PC-9 (cell line): Measurements from ENCODE around the gene HERPUD2. TPM values are rescaled to one million over a fixed set of nuclear protein-coding genes. Genes with fewer than 3 reads are reported as not detected.

Experiments
- Bru-seq: library from RNA; stranded (reverse); fragments of 400-500 nt; gene quantifications from one replicate; lab custom pipeline; 2021; lab: Mats Ljungman, UMichigan
- BruChase-seq, 2 experiments: library from RNA; stranded (reverse); fragments of 400-500 nt; gene quantifications; one replicate each; lab custom pipeline; 2021; lab: Mats Ljungman, UMichigan
- BruUV-seq: library from RNA; stranded (reverse); fragments of 400-500 nt; replicated peaks from 2 replicates; lab custom pipeline; 2021; lab: Mats Ljungman, UMichigan
- CTCF ChIA-PET: fragments of 300-600 bp; sonication (Branson Sonifier 250); formaldehyde crosslinking; loops from one replicate; lab custom pipeline; 2022; ENCODE audit warnings: antibody characterized with exemption; lab: Charles Lee
- POLR2A ChIA-PET: fragments of 300-600 bp; sonication (Branson Sonifier 250); formaldehyde crosslinking; loops from one replicate; lab custom pipeline; 2022; ENCODE audit warnings: antibody characterized with exemption; ENCODE audit not compliant: unreplicated experiment; lab: Charles Lee
- DNase-seq, 2 experiments: peaks; one replicate each; pipeline versions ENCODE4 v3.0.0 to v3.0.0-alpha.2; 2015 to 2022; ENCODE audit warnings: mixed read lengths in 1 of 2
- H2AFZ ChIP-seq: fragments of 200-600 bp; sonication (generic); 2 replicates; pipeline ENCODE4 v1.8.1; 2017; ENCODE audit warnings: antibody characterized with exemption
- H3F3A ChIP-seq: fragments of 200-600 bp; sonication (generic); 2 replicates; pipeline ENCODE4 v1.8.1; 2017; ENCODE audit warnings: antibody characterized with exemption, mild to moderate bottlenecking, low read depth; ENCODE audit not compliant: insufficient read depth
- H3K27ac ChIP-seq: fragments of 200-600 bp; sonication (generic); 2 replicates; pipeline ENCODE4 v1.6.1; 2016; ENCODE audit warnings: mixed run types
- H3K27me3 ChIP-seq: fragments of 200-600 bp; sonication (generic); 2 replicates; pipeline ENCODE4 v1.6.1; 2016; ENCODE audit warnings: low read depth, mixed run types; ENCODE audit not compliant: insufficient read depth
- H3K36me3 ChIP-seq: fragments of 200-600 bp; sonication (generic); 2 replicates; pipeline ENCODE4 v1.6.1; 2016; ENCODE audit warnings: low read depth, mixed run types
- H3K4me1 ChIP-seq: fragments of 200-600 bp; sonication (generic); replicated peaks from 2 replicates; pipeline ENCODE4 v1.6.1; 2016; ENCODE audit warnings: mixed run types; ENCODE audit not compliant: insufficient read depth
- H3K4me2 ChIP-seq: fragments of 200-600 bp; sonication (generic); 2 replicates; pipeline ENCODE4 v1.6.1; 2017; ENCODE audit warnings: mixed run types
- H3K4me3 ChIP-seq: fragments of 200-600 bp; sonication (generic); 2 replicates; pipeline ENCODE4 v1.6.1; 2016; ENCODE audit warnings: mixed run types
- H3K79me2 ChIP-seq: fragments of 200-600 bp; sonication (generic); 2 replicates; pipeline ENCODE4 v1.6.1; 2017; ENCODE audit warnings: low read depth, mixed run types
- H3K9me2 ChIP-seq: fragments of 200-600 bp; sonication (generic); 2 replicates; pipeline ENCODE4 v1.8.1; 2017; ENCODE audit warnings: mild to moderate bottlenecking; ENCODE audit not compliant: insufficient read depth
- H3K9me3 ChIP-seq: fragments of 200-600 bp; sonication (generic); 2 replicates; pipeline ENCODE4 v1.8.1; 2016; ENCODE audit warnings: low read depth; ENCODE audit not compliant: insufficient read depth
- H4K20me1 ChIP-seq: fragments of 200-600 bp; sonication (generic); 2 replicates; pipeline ENCODE4 v1.8.1; 2017; ENCODE audit not compliant: insufficient read depth
- CTCF ChIP-seq: fragments of 200-600 bp; sonication (generic); conservative IDR thresholded peaks from 2 replicates; pipeline ENCODE4 v1.6.1; 2017; ENCODE audit warnings: mixed run types, antibody characterized with exemption, mild to moderate bottlenecking, moderate library complexity
- EZH2 ChIP-seq: fragments of 200-600 bp; sonication (generic); IDR thresholded peaks from 2 replicates; pipeline ENCODE4 v1.8.0; 2017; ENCODE audit warnings: antibody characterized with exemption, low read depth
- intact Hi-C: fragments of 100-400 bp; cut with micrococcal nuclease; formaldehyde crosslinking; loops from one replicate; pipeline ENCODE4 v1.10.0; 2022; ENCODE audit not compliant: unreplicated experiment
- long read RNA-seq: library from polyadenylated mRNA; stranded (forward); transcript quantifications from one replicate; pipeline ENCODE4 v2.0.0, GENCODE V29; 2022
- total RNA-seq: library from RNA; stranded (reverse); gene quantifications from 2 replicates; pipeline ENCODE4 v1.2.3, GENCODE V29; 2021

Gene HERPUD2
- total RNA-seq, result 33.8 and 53.4 TPM in 2 replicates
- Bru-seq, nascent RNA, result percentile 94 among the genes with signal in this experiment
- BruChase-seq, experiment 1, labeled RNA remaining after a 2-hour chase, result percentile 89 among the genes with signal in this experiment
- BruChase-seq, experiment 2, labeled RNA remaining after a 6-hour chase, result percentile 82 among the genes with signal in this experiment
- long read RNA-seq, transcript HERPUD2-202 (8 exons, 3,057 nt), result major isoform, 26 of 56 reads
- long read RNA-seq, transcript HERPUD2-201 (9 exons, 2,474 nt), result minor isoform, 8 of 56 reads
- long read RNA-seq, partial matches to known transcripts, result 16 of 56 reads
- long read RNA-seq, other reads (novel, unspliced or antisense), result 6 of 56 reads

GRCh38 chr7:35694784-35695472 lies at the start of gene HERPUD2:
Gene HERPUD2 (minus strand): TSS chr7:35695135. CDS start chr7:35694330, 805 bp downstream.
- TF ChIP-seq CTCF (no peak), EZH2 (no peak)
- ChIA-PET CTCF (interaction anchor here (0.6 to 0.7 kb wide), 3 partner anchors 16 to 624 kb away, joined by 3 to 5 read pairs (median 3); partner anchors contain the start of gene SEPTIN7), POLR2A (interaction anchor here (0.5 to 1.3 kb wide), 6 partner anchors 18 to 691 kb away, joined by 3 to 30 read pairs (median 4); partner anchors contain the start of gene SEPTIN7)
- peaks cover 61% of the 10 kb centered on the region for H3K79me2 ChIP-seq
- H3K9me2 ChIP-seq, result no peaks in the 10 kb centered on the region
- peak within 1 kb of the TSS; percentile 99 for H2AFZ ChIP-seq
- H3K36me3 ChIP-seq, result 0 out of 2 replicates have a peak, but pooled peaks cover 6% of the 10 kb centered on the region
- H3K27ac ChIP-seq, result peak within 1 kb of the TSS; percentile 77
- H3K9me3 ChIP-seq, result peaks cover 13% of the 10 kb centered on the region; the same call in 1 of the 2 replicates
- peak; percentile 92 to 99 for DNase-seq
- peaks cover 61% of the 10 kb centered on the region for H3K4me1 ChIP-seq
- H3K4me3 ChIP-seq, result peak within 1 kb of the TSS; percentile 96
- no peaks in the 10 kb centered on the region for H3K27me3 ChIP-seq
- no TSS peak for BruUV-seq
- intact Hi-C loops, result loop anchor here (1.0 to 10.0 kb wide), 4 partner anchors 106 to 696 kb away; partner anchors contain the start of genes EEPD1 and SEPTIN7
- peaks cover 39% of the 10 kb centered on the region for H3F3A ChIP-seq
- H3K4me2 ChIP-seq, result peak within 1 kb of the TSS; percentile 79
- peaks cover 9% of the 10 kb centered on the region; the same call in 1 of the 2 replicates for H4K20me1 ChIP-seq

GRCh38 chr7:35738889-35739288 lies 44.0 kb upstream of the HERPUD2 start:
- Histone ChIP-seq H3K36me3 (no peaks in the 10 kb centered on the region), H3K4me1 (peaks cover 11% of the 10 kb centered on the region), H2AFZ (no peak overlapping the region), H3K79me2 (no peaks in the 10 kb centered on the region), H3K4me3 (no peak overlapping the region), H3K27ac (no peak overlapping the region), H3K4me2 (no peak overlapping the region), H3F3A (no peaks in the 10 kb centered on the region), H3K9me2 (no peaks in the 10 kb centered on the region), H3K9me3 (no peaks in the 10 kb centered on the region; the same call in 1 of the 2 replicates), H3K27me3 (no peaks in the 10 kb centered on the region), H4K20me1 (no peaks in the 10 kb centered on the region)
- no peak for TF ChIP-seq EZH2
- no peak for TF ChIP-seq CTCF
- POLR2A ChIA-PET, result no interaction called here
- no peak for DNase-seq
- CTCF ChIA-PET, result no interaction called here
- no TSS peak for BruUV-seq
- intact Hi-C loops, result no loop called here

GRCh38 chr7:35736725-35737124 lies 41.8 kb upstream of the HERPUD2 start:
- Histone ChIP-seq H3K27ac (no peak overlapping the region), H3K9me3 (no peaks in the 10 kb centered on the region; the same call in 1 of the 2 replicates), H3F3A (no peaks in the 10 kb centered on the region), H3K4me2 (no peak overlapping the region), H4K20me1 (no peaks in the 10 kb centered on the region), H3K4me3 (no peak overlapping the region), H3K4me1 (peaks cover 11% of the 10 kb centered on the region), H3K27me3 (no peaks in the 10 kb centered on the region), H2AFZ (no peak overlapping the region), H3K9me2 (no peaks in the 10 kb centered on the region), H3K79me2 (no peaks in the 10 kb centered on the region), H3K36me3 (no peaks in the 10 kb centered on the region)
- POLR2A ChIA-PET, result no interaction called here
- TF ChIP-seq EZH2, result no peak
- TF ChIP-seq CTCF, result no peak
- DNase-seq, result peak; percentile 7 to 90
- BruUV-seq, result no TSS peak
- CTCF ChIA-PET, result no interaction called here
- intact Hi-C loops, result no loop called here
